ENCODE data around the gene KLHL12. TPM values are rescaled to one million over a fixed set of nuclear protein-coding genes. Genes with fewer than 3 reads are reported as not detected.

KLHL12 gene
- 9.3 and 11.2 TPM in 2 replicates for total RNA-seq

DNA sequence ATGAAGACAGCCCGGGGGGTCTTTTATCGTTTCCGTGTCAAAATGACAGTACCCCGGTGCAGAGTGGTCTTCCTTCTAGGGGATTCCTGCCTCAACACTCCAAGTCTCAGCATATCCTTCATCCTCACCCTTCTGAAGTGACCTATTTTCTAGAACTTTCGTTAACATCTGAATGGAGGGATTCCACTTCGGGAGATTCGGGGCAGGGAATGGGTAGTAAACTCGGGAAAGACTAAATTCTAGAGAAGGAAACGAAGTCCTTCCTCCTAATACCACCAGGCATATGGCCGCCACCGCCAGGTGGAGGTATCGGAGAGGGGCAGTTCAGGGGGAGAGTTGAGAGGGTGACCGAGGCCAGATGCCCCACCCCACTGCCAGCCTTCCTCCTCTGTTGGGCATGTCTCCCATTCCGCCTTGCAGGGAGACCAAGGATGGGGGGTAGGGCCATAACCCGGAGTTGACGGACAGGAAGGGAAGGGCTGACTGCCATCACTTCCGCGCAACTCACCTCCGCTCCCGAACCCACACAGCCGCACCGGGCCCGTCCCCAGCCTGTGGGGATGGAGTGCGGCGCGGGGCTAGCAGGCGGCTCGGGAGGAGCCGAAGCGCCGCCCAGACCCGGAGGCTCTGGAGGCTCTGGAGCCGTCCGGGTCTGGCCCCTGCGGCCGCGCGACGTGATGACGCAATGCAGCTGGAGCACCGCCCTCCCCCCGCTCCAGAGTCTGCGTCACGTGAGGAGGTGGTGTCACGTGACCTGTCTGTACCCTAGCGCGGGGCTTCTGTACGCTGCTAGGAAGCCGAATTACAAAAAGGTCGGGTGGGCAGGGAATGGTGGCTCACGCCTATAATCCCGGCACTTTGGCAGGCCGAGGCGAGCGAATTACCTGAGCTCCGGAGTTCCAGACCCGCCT is at the start of gene KLHL12:
TSS of gene KLHL12 (minus strand) at position 654 of the 911 bp plus-strand sequence. CDS start 2,072 bp downstream, outside the sequence.

GRCh38 chr1:202957733-202958543 is 30.9 kb upstream of the KLHL12 start, which contains the start of gene ADIPOR1:
TSS of gene ADIPOR1 (minus strand) at chr1:202958312. CDS start at chr1:202951070, 7,242 bp downstream.

GRCh38 chr1:202888531-202889360 is 38.3 kb downstream of the KLHL12 start, which contains the start of gene RABIF:
TSS of gene RABIF (minus strand) at chr1:202889149. CDS start at chr1:202889098, 51 bp downstream.

Other genes starting within 250 kb of the KLHL12 start
- not detected in 2 replicates for gene SYT2, start 216.8 kb downstream of the KLHL12 start, total RNA-seq
- gene KDM5B, start 118.8 kb downstream of the KLHL12 start, total RNA-seq: 44.7 and 56.7 TPM in 2 replicates
- 3.8 TPM in 1 of 2 replicates, not detected in the other for gene PCAT6, start 116.3 kb downstream of the KLHL12 start, total RNA-seq
- 5.7 and 6.3 TPM in 2 replicates for gene RABIF, start 38.1 kb downstream of the KLHL12 start, total RNA-seq
- gene ADIPOR1, start 31.1 kb upstream of the KLHL12 start, total RNA-seq: 43.6 and 46.7 TPM in 2 replicates
- gene CYB5R1, start 40.0 kb upstream of the KLHL12 start, total RNA-seq: 35.6 and 40.4 TPM in 2 replicates
- 44.9 and 55.6 TPM in 2 replicates for gene TMEM183A, start 80.1 kb upstream of the KLHL12 start, total RNA-seq
- gene PPFIA4, start 99.3 kb upstream of the KLHL12 start, total RNA-seq: 4.2 and 10.1 TPM in 2 replicates
- not detected in 2 replicates for gene MYOG, start 158.8 kb upstream of the KLHL12 start, total RNA-seq
- gene ADORA1, start 200.5 kb upstream of the KLHL12 start, total RNA-seq: 8.8 and 11.3 TPM in 2 replicates
- gene MYBPH, start 248.6 kb upstream of the KLHL12 start, total RNA-seq: 1.0 and 1.3 TPM in 2 replicates

Data from cardiac ventricle fibroblast (primary cell).